Measurements from ENCODE around the gene CTPS1.

The CTPS1 gene

GRCh38 chr1:41024953-41025352 is 45.5 kb downstream of the CTPS1 start:
- no peak for DNase-seq (ENCODE audit: low read depth in 2 of 2)

GRCh38 chr1:41025979-41026819 is 46.7 kb downstream of the CTPS1 start:
- no peak for DNase-seq (ENCODE audit: low read depth in 2 of 2)

GRCh38 chr1:41028034-41028642 is 48.6 kb downstream of the CTPS1 start:
- no peak for DNase-seq (ENCODE audit: low read depth in 2 of 2)

GRCh38 chr1:41030872-41031616 is 51.5 kb downstream of the CTPS1 start:
- DNase-seq (ENCODE audit: low read depth in 2 of 2): no peak

- no peak for DNase-seq (ENCODE audit: low read depth in 2 of 2)
These were observed 52.7 kb downstream of the CTPS1 start for GRCh38 chr1:41032147-41032546.

GRCh38 chr1:41033272-41033671 is 53.8 kb downstream of the CTPS1 start:
- no peak for DNase-seq (ENCODE audit: low read depth in 2 of 2)

- no peak for DNase-seq (ENCODE audit: low read depth in 2 of 2)
These were observed 57.8 kb downstream of the CTPS1 start for GRCh38 chr1:41037116-41037903.

GRCh38 chr1:41038110-41038509 is 58.6 kb downstream of the CTPS1 start:
- DNase-seq (ENCODE audit: low read depth in 2 of 2): no peak

GRCh38 chr1:41041614-41042270 is 62.2 kb downstream of the CTPS1 start:
- DNase-seq (ENCODE audit: low read depth in 2 of 2): no peak

GRCh38 chr1:41044187-41044586 is 64.7 kb downstream of the CTPS1 start:
- DNase-seq (ENCODE audit: low read depth in 2 of 2): no peak

GRCh38 chr1:41045740-41046139 is 66.2 kb downstream of the CTPS1 start:
- DNase-seq (ENCODE audit: low read depth in 2 of 2): no peak

- DNase-seq (ENCODE audit: low read depth in 2 of 2): no peak
These were observed 66.9 kb downstream of the CTPS1 start for GRCh38 chr1:41046347-41046775.

- DNase-seq (ENCODE audit: low read depth in 2 of 2): no peak
These were observed 69.0 kb downstream of the CTPS1 start for GRCh38 chr1:41048540-41048939.

- DNase-seq (ENCODE audit: low read depth in 2 of 2): no peak
These were observed 71.5 kb downstream of the CTPS1 start for GRCh38 chr1:41051022-41051421.

- DNase-seq (ENCODE audit: low read depth in 2 of 2): no peak
These were observed 73.8 kb downstream of the CTPS1 start for GRCh38 chr1:41053316-41053715.

- DNase-seq (ENCODE audit: low read depth in 2 of 2): no peak
These were observed 77.4 kb downstream of the CTPS1 start for GRCh38 chr1:41056907-41057306.

All from stimulated activated CD8-positive, alpha-beta memory T cell treated with anti-CD3 and anti-CD28 coated beads, Interleukin-2, amount 100 ng/mL, for 48 hours (primary cell).